Measurements from ENCODE around the gene CHRDL1.
"Not testable (repeated sequence)": the region's sequence is repeated elsewhere in the genome, so short reads cannot be mapped to it uniquely, and the experiment has no call there.

CHRDL1 gene

GRCh38 chrX:110657073-110657472 lies 138.5 kb downstream of the CHRDL1 start:
- no peak for DNase-seq

- DNase-seq: not testable (repeated sequence)
Observed at GRCh38 chrX:110654280-110654679, 141.3 kb downstream of the CHRDL1 start.

GRCh38 chrX:110646386-110646785 lies 149.2 kb downstream of the CHRDL1 start:
- no peak for DNase-seq

Data from right kidney (tissue), 1 donor.